ENCODE results near the gene HOXA11.

- TF ChIP-seq POLR2A (IDR thresholded peaks at IDR 0.05) (no peak), CTCF (IDR thresholded peaks at IDR 0.05) (no peak)
These were observed 2.7 kb downstream of the HOXA11 start for GRCh38 chr7:27182285-27182841.
